K562 (cell line): ENCODE measurements around the gene PRPH2. TPM values are rescaled to one million over a fixed set of nuclear protein-coding genes. Genes with fewer than 3 reads are reported as not detected.

Experiments used
- MLX ChIP-seq, 2 experiments: fragments of 450-650 bp in 1 of 2; sonication (generic) in 1 of 2; formaldehyde crosslinking; conservative IDR thresholded peaks; 2 replicates each; pipeline versions ENCODE4 v1.4.0 to v1.8.1; 2020 to 2022; ENCODE audit warnings: mild to moderate bottlenecking in 1 of 2, missing genetic modification reagents in 1 of 2
- MTA3 ChIP-seq: fragments of 450-650 bp; formaldehyde crosslinking; IDR thresholded peaks from 2 replicates; pipeline ENCODE4 v1.6.1; 2017; ENCODE audit warnings: mild to moderate bottlenecking, borderline replicate concordance
- MTF1 ChIP-seq: fragments of 250-450 bp; sonication (Bioruptor Pico); IDR thresholded peaks from 2 replicates; pipeline ENCODE4 v1.9.0; 2021; ENCODE audit warnings: moderate library complexity, mild to moderate bottlenecking, inconsistent platforms, borderline replicate concordance
- NFYB ChIP-seq: IDR thresholded peaks from 2 replicates; pipeline ENCODE4 v1.6.1; 2011; ENCODE audit warnings: mild to moderate bottlenecking, moderate library complexity; ENCODE audit not compliant: insufficient read length; ENCODE audit errors: extremely low read depth
- NRF1 ChIP-seq, 2 experiments: fragments of 450-650 bp; IDR thresholded peaks in 1 of 2; conservative IDR thresholded peaks in 1 of 2; 2 replicates each; pipeline ENCODE4 v1.6.1; 2014; ENCODE audit warnings: mild to moderate bottlenecking in 2 of 2
- ZNF551 ChIP-seq: fragments of 250-450 bp; sonication (Bioruptor Pico); IDR thresholded peaks from 2 replicates; pipeline ENCODE4 v1.5.0; 2021; ENCODE audit warnings: mild to moderate bottlenecking, moderate library complexity
- ZNF740 ChIP-seq, 3 experiments: fragments of 200-800 bp in 1 of 3; sonication (Bioruptor generic) in 1 of 3; sonication (generic) in 1 of 3; formaldehyde crosslinking in 1 of 3; IDR thresholded peaks; 2 replicates each; pipeline versions ENCODE4 v1.6.1 to v1.8.0; 2016 to 2022; ENCODE audit warnings: mild to moderate bottlenecking in 2 of 3, missing compliant biosample characterization in 2 of 3, missing genetic modification characterization in 2 of 3, missing genetic modification reagents in 1 of 3
- ZSCAN29 ChIP-seq: fragments of 450-650 bp; IDR thresholded peaks from 2 replicates; pipeline ENCODE4 v1.6.1; 2017
- polyA plus RNA-seq, 8 experiments: library from polyadenylated mRNA; depleted of rRNA in 4 of 8; stranded (reverse) in 5 of 8; unstranded in 3 of 8; fragments of >200 nt; fragmentation: Nextera tagmentation in 2 of 8; fragmentation: Illumina TruSeq in 1 of 8; extraction: Ambion mirVana in 2 of 8; extraction: Trizol in 1 of 8; gene quantifications; 2 replicates each; pipeline versions ENCODE4 v1.2.1 to v1.2.3, GENCODE V29; 2011 to 2014; ENCODE audit warnings: inconsistent platforms in 1 of 8, missing spikeins in 1 of 8
- total RNA-seq, 7 experiments: library from RNA; depleted of rRNA in 6 of 7; stranded (reverse); fragments of >200 nt in 6 of 7; fragmentation: Illumina TruSeq in 2 of 7; extraction: Trizol in 2 of 7; gene quantifications; 2 replicates each; pipeline versions ENCODE4 v1.2.1 to v1.2.3, GENCODE V29; 2011 to 2021; ENCODE audit warnings: low replicate concordance in 1 of 7
- TF ChIP-seq, protein P1 (sequence below): sonication (generic); formaldehyde crosslinking; IDR thresholded peaks from 2 replicates; pipeline ENCODE4 v1.8.0; 2022; ENCODE audit warnings: missing genetic modification reagents, mild to moderate bottlenecking, moderate library complexity, borderline replicate concordance
- TF ChIP-seq, protein P2 (sequence below): fragments of 250-450 bp; sonication (Bioruptor Pico); IDR thresholded peaks from 2 replicates; pipeline ENCODE4 v1.4.0; 2020
- TF ChIP-seq, protein P3 (sequence below): sonication (generic); formaldehyde crosslinking; IDR thresholded peaks from 2 replicates; pipeline ENCODE4 v1.8.0; 2022; ENCODE audit warnings: missing genetic modification reagents, mild to moderate bottlenecking, borderline replicate concordance
- TF ChIP-seq, protein P4 (sequence below): fragments of 200-800 bp; sonication (Bioruptor generic); IDR thresholded peaks from 2 replicates; pipeline ENCODE4 v1.6.1; 2017; ENCODE audit warnings: missing genetic modification characterization, missing compliant biosample characterization

The PRPH2 gene
- total and polyA plus RNA-seq, 9 of the 15 experiments (the other 6 are each of a cell fraction or from before 2014, with no cell fraction given), result 0.03 to 0.11 (median 0.03) TPM; not detected in 5

- TF ChIP-seq ZNF740 (CRISPR knock-in tag; IDR thresholded peaks at IDR 0.05) (no peak), ZNF740 (tag; IDR thresholded peaks at IDR 0.05) (0 out of 4 replicates have a peak, but pooled peaks of 1 of the 2 experiments have one; percentile 42), MLX (CRISPR knock-in tag; conservative IDR thresholded peaks at IDR 0.05) (0 out of 4 replicates have a peak, but pooled peaks of 1 of the 2 experiments have one; percentile 24), ZNF551 (CRISPR knock-in tag) (no peak), MTA3 (no peak), NFYB (no peak), ZSCAN29 (peak; percentile 13; the same call in 1 of the 2 replicates), NRF1 (conservative IDR thresholded peaks at IDR 0.05 in 1 of 2, IDR thresholded peaks at IDR 0.05 in 1 of 2) (peak in 1 of 2 experiments; percentile 29; a peak in 2 of 4 replicates), MTF1 (CRISPR knock-in tag) (peak; percentile 54; the same call in 1 of the 2 replicates)
- TF ChIP-seq, protein P1, sequence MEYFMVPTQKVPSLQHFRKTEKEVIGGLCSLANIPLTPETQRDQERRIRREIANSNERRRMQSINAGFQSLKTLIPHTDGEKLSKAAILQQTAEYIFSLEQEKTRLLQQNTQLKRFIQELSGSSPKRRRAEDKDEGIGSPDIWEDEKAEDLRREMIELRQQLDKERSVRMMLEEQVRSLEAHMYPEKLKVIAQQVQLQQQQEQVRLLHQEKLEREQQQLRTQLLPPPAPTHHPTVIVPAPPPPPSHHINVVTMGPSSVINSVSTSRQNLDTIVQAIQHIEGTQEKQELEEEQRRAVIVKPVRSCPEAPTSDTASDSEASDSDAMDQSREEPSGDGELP (CRISPR knock-in tag), result peak; percentile 90
- TF ChIP-seq, protein P2, sequence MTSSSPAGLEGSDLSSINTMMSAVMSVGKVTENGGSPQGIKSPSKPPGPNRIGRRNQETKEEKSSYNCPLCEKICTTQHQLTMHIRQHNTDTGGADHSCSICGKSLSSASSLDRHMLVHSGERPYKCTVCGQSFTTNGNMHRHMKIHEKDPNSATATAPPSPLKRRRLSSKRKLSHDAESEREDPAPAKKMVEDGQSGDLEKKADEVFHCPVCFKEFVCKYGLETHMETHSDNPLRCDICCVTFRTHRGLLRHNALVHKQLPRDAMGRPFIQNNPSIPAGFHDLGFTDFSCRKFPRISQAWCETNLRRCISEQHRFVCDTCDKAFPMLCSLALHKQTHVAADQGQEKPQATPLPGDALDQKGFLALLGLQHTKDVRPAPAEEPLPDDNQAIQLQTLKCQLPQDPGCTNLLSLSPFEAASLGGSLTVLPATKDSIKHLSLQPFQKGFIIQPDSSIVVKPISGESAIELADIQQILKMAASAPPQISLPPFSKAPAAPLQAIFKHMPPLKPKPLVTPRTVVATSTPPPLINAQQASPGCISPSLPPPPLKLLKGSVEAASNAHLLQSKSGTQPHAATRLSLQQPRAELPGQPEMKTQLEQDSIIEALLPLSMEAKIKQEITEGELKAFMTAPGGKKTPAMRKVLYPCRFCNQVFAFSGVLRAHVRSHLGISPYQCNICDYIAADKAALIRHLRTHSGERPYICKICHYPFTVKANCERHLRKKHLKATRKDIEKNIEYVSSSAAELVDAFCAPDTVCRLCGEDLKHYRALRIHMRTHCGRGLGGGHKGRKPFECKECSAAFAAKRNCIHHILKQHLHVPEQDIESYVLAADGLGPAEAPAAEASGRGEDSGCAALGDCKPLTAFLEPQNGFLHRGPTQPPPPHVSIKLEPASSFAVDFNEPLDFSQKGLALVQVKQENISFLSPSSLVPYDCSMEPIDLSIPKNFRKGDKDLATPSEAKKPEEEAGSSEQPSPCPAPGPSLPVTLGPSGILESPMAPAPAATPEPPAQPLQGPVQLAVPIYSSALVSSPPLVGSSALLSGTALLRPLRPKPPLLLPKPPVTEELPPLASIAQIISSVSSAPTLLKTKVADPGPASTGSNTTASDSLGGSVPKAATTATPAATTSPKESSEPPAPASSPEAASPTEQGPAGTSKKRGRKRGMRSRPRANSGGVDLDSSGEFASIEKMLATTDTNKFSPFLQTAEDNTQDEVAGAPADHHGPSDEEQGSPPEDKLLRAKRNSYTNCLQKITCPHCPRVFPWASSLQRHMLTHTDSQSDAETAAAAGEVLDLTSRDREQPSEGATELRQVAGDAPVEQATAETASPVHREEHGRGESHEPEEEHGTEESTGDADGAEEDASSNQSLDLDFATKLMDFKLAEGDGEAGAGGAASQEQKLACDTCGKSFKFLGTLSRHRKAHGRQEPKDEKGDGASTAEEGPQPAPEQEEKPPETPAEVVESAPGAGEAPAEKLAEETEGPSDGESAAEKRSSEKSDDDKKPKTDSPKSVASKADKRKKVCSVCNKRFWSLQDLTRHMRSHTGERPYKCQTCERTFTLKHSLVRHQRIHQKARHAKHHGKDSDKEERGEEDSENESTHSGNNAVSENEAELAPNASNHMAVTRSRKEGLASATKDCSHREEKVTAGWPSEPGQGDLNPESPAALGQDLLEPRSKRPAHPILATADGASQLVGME (CRISPR knock-in tag), result peak; percentile 59; the same call in 1 of the 2 replicates
- TF ChIP-seq, protein P3, sequence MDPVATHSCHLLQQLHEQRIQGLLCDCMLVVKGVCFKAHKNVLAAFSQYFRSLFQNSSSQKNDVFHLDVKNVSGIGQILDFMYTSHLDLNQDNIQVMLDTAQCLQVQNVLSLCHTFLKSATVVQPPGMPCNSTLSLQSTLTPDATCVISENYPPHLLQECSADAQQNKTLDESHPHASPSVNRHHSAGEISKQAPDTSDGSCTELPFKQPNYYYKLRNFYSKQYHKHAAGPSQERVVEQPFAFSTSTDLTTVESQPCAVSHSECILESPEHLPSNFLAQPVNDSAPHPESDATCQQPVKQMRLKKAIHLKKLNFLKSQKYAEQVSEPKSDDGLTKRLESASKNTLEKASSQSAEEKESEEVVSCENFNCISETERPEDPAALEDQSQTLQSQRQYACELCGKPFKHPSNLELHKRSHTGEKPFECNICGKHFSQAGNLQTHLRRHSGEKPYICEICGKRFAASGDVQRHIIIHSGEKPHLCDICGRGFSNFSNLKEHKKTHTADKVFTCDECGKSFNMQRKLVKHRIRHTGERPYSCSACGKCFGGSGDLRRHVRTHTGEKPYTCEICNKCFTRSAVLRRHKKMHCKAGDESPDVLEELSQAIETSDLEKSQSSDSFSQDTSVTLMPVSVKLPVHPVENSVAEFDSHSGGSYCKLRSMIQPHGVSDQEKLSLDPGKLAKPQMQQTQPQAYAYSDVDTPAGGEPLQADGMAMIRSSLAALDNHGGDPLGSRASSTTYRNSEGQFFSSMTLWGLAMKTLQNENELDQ (CRISPR knock-in tag), result no peak
- TF ChIP-seq, protein P4, sequence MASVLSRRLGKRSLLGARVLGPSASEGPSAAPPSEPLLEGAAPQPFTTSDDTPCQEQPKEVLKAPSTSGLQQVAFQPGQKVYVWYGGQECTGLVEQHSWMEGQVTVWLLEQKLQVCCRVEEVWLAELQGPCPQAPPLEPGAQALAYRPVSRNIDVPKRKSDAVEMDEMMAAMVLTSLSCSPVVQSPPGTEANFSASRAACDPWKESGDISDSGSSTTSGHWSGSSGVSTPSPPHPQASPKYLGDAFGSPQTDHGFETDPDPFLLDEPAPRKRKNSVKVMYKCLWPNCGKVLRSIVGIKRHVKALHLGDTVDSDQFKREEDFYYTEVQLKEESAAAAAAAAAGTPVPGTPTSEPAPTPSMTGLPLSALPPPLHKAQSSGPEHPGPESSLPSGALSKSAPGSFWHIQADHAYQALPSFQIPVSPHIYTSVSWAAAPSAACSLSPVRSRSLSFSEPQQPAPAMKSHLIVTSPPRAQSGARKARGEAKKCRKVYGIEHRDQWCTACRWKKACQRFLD (CRISPR knock-in tag), result 0 out of 2 replicates have a peak, but pooled peaks have one; percentile 42
These were observed 22.8 kb upstream of the PRPH2 start (continued) for GRCh38 chr6:42745083-42745639.
